Hematopoietic multipotent progenitor cell (in vitro differentiated cells): Measurements from ENCODE around the gene APBA1. TPM values are rescaled to one million over a fixed set of nuclear protein-coding genes. Genes with fewer than 3 reads are reported as not detected.

Experiments used
- DNase-seq, 3 donors: peaks; one replicate each; pipeline ENCODE4 v3.0.0-alpha.2; 2011 to 2015; ENCODE audit warnings: low read depth in 2 of 3, low spot score in 2 of 3
- total RNA-seq: library from RNA; depleted of rRNA; stranded (reverse); fragments of >200 nt; gene quantifications from one replicate; pipeline ENCODE4 v1.2.3, GENCODE V29; 2012

Gene APBA1
- total RNA-seq, 1 donor, result 0.27 TPM

DNA sequence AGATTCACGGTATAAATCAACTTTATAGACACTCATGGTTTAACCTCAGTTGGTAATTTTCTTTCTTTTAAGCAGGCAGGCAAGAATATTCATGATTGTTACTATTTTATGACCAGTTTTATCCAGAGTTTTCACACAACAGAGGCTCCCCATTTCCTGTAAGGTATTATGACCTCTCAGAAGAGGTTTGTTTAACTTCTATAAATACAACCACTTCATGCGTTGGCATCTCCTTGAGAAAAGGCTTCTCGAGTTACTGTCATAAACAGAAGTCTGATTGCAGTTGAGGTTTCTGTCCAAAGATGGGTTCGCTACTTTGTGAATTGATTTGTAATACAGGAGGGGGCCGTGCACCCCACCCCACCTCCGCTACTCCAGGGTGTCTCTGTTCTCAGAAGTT lies 291.9 kb downstream of the APBA1 start:
- DNase-seq, result no peak

DNA sequence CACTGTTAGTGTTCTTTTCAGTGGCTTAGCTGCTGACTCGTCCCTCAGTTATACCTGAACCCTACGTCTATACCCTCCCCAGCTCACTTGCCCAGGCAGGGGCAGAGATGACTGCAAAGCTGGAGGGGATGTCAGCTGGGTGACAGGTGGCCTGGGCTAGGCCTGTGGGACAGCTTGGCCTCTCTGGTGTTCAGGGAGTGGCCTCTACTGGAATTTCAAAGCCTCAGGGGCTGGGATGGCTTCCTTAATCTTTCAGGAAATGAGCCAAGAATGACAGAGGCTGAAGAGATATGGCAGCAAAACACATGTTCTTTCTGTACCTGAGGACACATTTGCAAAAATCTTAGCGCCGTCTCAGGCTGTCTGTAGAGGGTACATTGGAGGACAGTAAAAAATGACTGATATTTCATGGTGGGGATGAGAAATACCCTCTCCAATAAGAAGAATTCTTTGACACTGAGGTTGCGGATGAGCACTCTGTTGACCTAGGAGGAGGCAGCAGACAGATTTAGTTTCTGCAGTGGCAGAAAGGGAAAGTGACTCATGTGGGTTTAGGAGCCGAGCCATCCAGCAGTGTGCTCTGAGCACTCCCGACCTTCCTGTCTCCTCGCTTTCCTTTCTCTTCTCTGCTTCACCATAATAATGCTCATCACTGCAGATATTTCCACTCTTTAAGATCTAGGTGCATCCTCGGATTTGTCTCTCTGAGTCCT lies 292.7 kb downstream of the APBA1 start:
- DNase-seq, result no peak

DNA sequence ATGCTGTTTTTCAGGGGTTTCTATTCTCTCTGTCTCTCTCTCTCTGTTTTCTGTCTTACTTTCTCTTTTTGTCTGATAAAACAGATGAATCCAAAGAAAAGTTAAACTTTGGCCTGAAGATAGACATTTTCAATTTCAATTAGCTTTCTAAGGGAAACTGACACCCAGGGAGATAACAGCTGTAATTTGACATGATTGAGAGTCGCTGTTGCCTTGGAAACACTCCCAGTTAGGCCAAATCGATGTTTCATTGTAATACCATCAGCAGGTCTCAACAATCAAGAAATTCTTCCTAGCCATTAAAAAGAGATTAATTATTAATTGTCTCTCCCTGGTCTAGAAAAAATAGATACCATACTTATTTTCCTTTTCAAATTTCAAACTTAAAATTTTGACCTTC lies 294.2 kb downstream of the APBA1 start:
- no peak for DNase-seq

Other genes with a start within 250 kb of the APBA1 start
- 54.4 TPM for gene PTAR1, start 87.6 kb upstream of the APBA1 start, total RNA-seq
- not detected for gene CFAP95, start 148.4 kb upstream of the APBA1 start, total RNA-seq